Lower leg skin (tissue), 3 donors: ENCODE data around the gene CRHR2.

Experiments used
- CTCF ChIP-seq, 3 donors: fragments of 450-650 bp; IDR thresholded peaks; one replicate each; pipeline ENCODE4 v1.5.1; 2016; ENCODE audit warnings: antibody characterized with exemption in 3 of 3, mild to moderate bottlenecking in 3 of 3, moderate library complexity in 2 of 3
- POLR2A ChIP-seq, 2 donors: fragments of 450-650 bp; IDR thresholded peaks; one replicate each; pipeline ENCODE4 v1.6.1; 2016 to 2017; ENCODE audit warnings: antibody characterized with exemption in 2 of 2, mild to moderate bottlenecking in 1 of 2, moderate library complexity in 1 of 2

GRCh38 chr7:30703756-30704155, 21.5 kb upstream of the CRHR2 start:
- TF ChIP-seq CTCF (IDR thresholded peaks at IDR 0.05) = no peak
- no peak for TF ChIP-seq POLR2A (IDR thresholded peaks at IDR 0.05)
